ENCODE results near the gene GNB1L. TPM values are rescaled to one million over a fixed set of nuclear protein-coding genes. Genes with fewer than 3 reads are reported as not detected.

Gene GNB1L
- total and polyA plus RNA-seq, 9 of the 15 experiments (the other 6 are each of a cell fraction or from before 2014, with no cell fraction given), result 0.56 to 50.5 (median 10.2) TPM

GRCh38 chr22:19819911-19820879, 34.5 kb downstream of the GNB1L start (continued):
- TF ChIP-seq GABPB2 (CRISPR knock-in tag; conservative IDR thresholded peaks at IDR 0.05), result 0 out of 2 replicates have a peak, but pooled peaks have one; percentile 21
- TF ChIP-seq HNRNPLL (IDR thresholded peaks at IDR 0.05; ENCODE audit: low read depth, low read length, poor library complexity, severe bottlenecking), result peak; percentile 10
- no peak for TF ChIP-seq CBX5 (IDR thresholded peaks at IDR 0.05; ENCODE audit: borderline replicate concordance, low read depth)
- no peak for TF ChIP-seq PYGO2 (tag; IDR thresholded peaks at IDR 0.05)

GRCh38 chr22:19819208-19819910, 35.3 kb downstream of the GNB1L start:
- Histone ChIP-seq H3K27ac (ENCODE audit: extremely low read depth, low read depth, low read length) (no peak overlapping the region), H3K4me1 (replicated peaks in 1 of 2; ENCODE audit: control insufficient read depth in 2 of 2, insufficient read depth in 2 of 2, low read length in 2 of 2) (peaks cover 22 to 86% of the 10 kb centered on the region in 2 experiments), H3K36me3 (ENCODE audit: control insufficient read depth, insufficient read depth, low read length) (no peaks in the 10 kb centered on the region; the same call in 2 of the 3 replicates), H3K4me3 (no peak overlapping the region), H4K20me1 (replicated peaks; ENCODE audit: control insufficient read depth, insufficient read depth, low read length) (no peaks in the 10 kb centered on the region; the same call in 1 of the 2 replicates), H3K9me1 (ENCODE audit: control insufficient read depth, insufficient read depth, low read length) (peaks cover 3% of the 10 kb centered on the region), H3K9me3 (replicated peaks; ENCODE audit: control insufficient read depth, insufficient read depth, low read depth, low read length) (no peaks in the 10 kb centered on the region), H3K4me2 (ENCODE audit: insufficient read depth, low read length) (no peak overlapping the region), H3K79me2 (ENCODE audit: control insufficient read depth, insufficient read depth, low read length) (no peaks in the 10 kb centered on the region), H3K9ac (ENCODE audit: insufficient read depth in 1 of 2, low read depth in 2 of 2, low read length in 2 of 2) (peak overlapping the region in 1 of 2 experiments; percentile 46; a peak in 2 of 4 replicates), H2AFZ (ENCODE audit: low read depth, low read length) (no peak overlapping the region), H3K27me3 (ENCODE audit: control insufficient read depth in 2 of 2, insufficient read depth in 2 of 2, low read length in 2 of 2) (no peaks in the 10 kb centered on the region)
- no TSS peak for BruUV-seq (replicated peaks)
- ChIA-PET POLR2A (interaction anchor here (0.5 to 5.0 kb wide), 12 partner anchors 9 to 689 kb away, joined by 3 to 31 read pairs (median 3); no protein-coding TSS in a partner anchor), CTCF (ENCODE audit: low intra/inter-chr PET ratio) (no interaction called here)
- FAIRE-seq, result no peak
- ATAC-seq, result no peak
- in situ Hi-C loops (cut with MboI), result no loop called here
- intact Hi-C loops (cut with micrococcal nuclease), result loop anchor here (5.0 kb wide), 1 partner anchor 33 kb away; the partner anchor contains the start of genes GNB1L and RTL10
- DNase-seq (ENCODE audit: extremely low read depth in 1 of 4, low spot score in 3 of 4), result no peak
- 76% methylated on average over 14 of the region's 14 CpGs for WGBS (ENCODE audit: insufficient coverage, low coverage, missing lambda C conversion rate)
- TF ChIP-seq ZNF431 (CRISPR knock-in tag; IDR thresholded peaks at IDR 0.05) (no peak), OTX1 (CRISPR knock-in tag; IDR thresholded peaks at IDR 0.05) (no peak), HNRNPLL (IDR thresholded peaks at IDR 0.05; ENCODE audit: low read depth, low read length, poor library complexity, severe bottlenecking) (peak; percentile 16), PRMT5 (CRISPR knock-in tag; IDR thresholded peaks at IDR 0.05) (0 out of 2 replicates have a peak, but pooled peaks have one; percentile 13), LARP7 (IDR thresholded peaks at IDR 0.05) (no peak), KDM4B (IDR thresholded peaks at IDR 0.05; ENCODE audit: borderline replicate concordance in 2 of 2, low read depth in 1 of 2) (no peak), PRDM10 (IDR thresholded peaks at IDR 0.05; ENCODE audit: partially characterized antibody) (peak; percentile 33), GTF2F1 (IDR thresholded peaks at IDR 0.05; ENCODE audit: low read depth, low read length) (0 out of 2 replicates have a peak, but pooled peaks have one; percentile 15)
- TF ChIP-seq, protein P1, sequence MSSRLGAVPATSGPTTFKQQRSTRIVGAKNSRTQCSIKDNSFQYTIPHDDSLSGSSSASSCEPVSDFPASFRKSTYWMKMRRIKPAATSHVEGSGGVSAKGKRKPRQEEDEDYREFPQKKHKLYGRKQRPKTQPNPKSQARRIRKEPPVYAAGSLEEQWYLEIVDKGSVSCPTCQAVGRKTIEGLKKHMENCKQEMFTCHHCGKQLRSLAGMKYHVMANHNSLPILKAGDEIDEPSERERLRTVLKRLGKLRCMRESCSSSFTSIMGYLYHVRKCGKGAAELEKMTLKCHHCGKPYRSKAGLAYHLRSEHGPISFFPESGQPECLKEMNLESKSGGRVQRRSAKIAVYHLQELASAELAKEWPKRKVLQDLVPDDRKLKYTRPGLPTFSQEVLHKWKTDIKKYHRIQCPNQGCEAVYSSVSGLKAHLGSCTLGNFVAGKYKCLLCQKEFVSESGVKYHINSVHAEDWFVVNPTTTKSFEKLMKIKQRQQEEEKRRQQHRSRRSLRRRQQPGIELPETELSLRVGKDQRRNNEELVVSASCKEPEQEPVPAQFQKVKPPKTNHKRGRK (tag; IDR thresholded peaks at IDR 0.05), result no peak
